Tibial nerve (tissue), 4 donors: ENCODE measurements around the gene C1orf50. TPM values are rescaled to one million over a fixed set of nuclear protein-coding genes. Genes with fewer than 3 reads are reported as not detected.

ENCODE experiments used
- DNase-seq, 2 donors: peaks; one replicate each; pipeline ENCODE4 v3.0.0-alpha.2; 2019; ENCODE audit warnings: low spot score in 2 of 2
- H3K27ac ChIP-seq, 4 donors: fragments of 200-600 bp; sonication (generic) in 3 of 4; one replicate each; pipeline ENCODE4 v1.5.1; 2017 to 2019; ENCODE audit warnings: mild to moderate bottlenecking in 1 of 4
- H3K27me3 ChIP-seq, 2 donors: fragments of 200-600 bp; sonication (generic) in 1 of 2; one replicate each; pipeline versions ENCODE4 v1.5.1 to v1.6.0; 2017 to 2019
- H3K36me3 ChIP-seq, 3 donors: fragments of 200-600 bp; sonication (generic); one replicate each; pipeline ENCODE4 v1.5.1; 2018 to 2019
- H3K4me1 ChIP-seq, 4 donors: fragments of 200-600 bp; sonication (generic) in 3 of 4; one replicate each; pipeline ENCODE4 v1.5.1; 2017 to 2019
- H3K4me3 ChIP-seq, 4 donors: fragments of 200-600 bp; sonication (generic) in 3 of 4; one replicate each; pipeline ENCODE4 v1.5.1; 2017 to 2019; ENCODE audit warnings: mild to moderate bottlenecking in 1 of 4, moderate library complexity in 1 of 4
- H3K9me3 ChIP-seq, 4 donors: fragments of 200-600 bp; sonication (generic) in 3 of 4; one replicate each; pipeline ENCODE4 v1.5.1; 2017 to 2019
- EP300 ChIP-seq, 2 donors: sonication (generic); formaldehyde crosslinking; IDR thresholded peaks; one replicate each; pipeline ENCODE4 v1.6.1; 2017; ENCODE audit warnings: antibody characterized with exemption in 2 of 2, mild to moderate bottlenecking in 1 of 2
- POLR2A ChIP-seq, 2 donors: fragments of 450-650 bp; IDR thresholded peaks; one replicate each; pipeline ENCODE4 v1.6.1; 2017; ENCODE audit warnings: antibody characterized with exemption in 2 of 2, mild to moderate bottlenecking in 2 of 2, moderate library complexity in 2 of 2
- WGBS, 2 donors: methylation state at CpG; one replicate each; pipeline ENCODE4 v1.1.5; 2018; 5-methylcytosine and 5-hydroxymethylcytosine counted together
- total RNA-seq, 4 donors: library from RNA; depleted of rRNA; stranded (reverse); fragments of >200 nt; gene quantifications; one replicate each; pipeline ENCODE4 v1.1.0, GENCODE V29; 2016
- TF ChIP-seq, protein P1 (sequence below), 5 experiments: fragments of 200-600 bp in 3 of 5; fragments of 450-650 bp in 2 of 5; sonication (generic) in 3 of 5; IDR thresholded peaks; one replicate each; pipeline ENCODE4 v1.5.1; 2016 to 2019; ENCODE audit warnings: antibody characterized with exemption in 5 of 5, mild to moderate bottlenecking in 3 of 5, moderate library complexity in 2 of 5

The C1orf50 gene
- total RNA-seq, 4 donors from 2014 or later: 3.0 to 8.4 (median 3.5) TPM

DNA sequence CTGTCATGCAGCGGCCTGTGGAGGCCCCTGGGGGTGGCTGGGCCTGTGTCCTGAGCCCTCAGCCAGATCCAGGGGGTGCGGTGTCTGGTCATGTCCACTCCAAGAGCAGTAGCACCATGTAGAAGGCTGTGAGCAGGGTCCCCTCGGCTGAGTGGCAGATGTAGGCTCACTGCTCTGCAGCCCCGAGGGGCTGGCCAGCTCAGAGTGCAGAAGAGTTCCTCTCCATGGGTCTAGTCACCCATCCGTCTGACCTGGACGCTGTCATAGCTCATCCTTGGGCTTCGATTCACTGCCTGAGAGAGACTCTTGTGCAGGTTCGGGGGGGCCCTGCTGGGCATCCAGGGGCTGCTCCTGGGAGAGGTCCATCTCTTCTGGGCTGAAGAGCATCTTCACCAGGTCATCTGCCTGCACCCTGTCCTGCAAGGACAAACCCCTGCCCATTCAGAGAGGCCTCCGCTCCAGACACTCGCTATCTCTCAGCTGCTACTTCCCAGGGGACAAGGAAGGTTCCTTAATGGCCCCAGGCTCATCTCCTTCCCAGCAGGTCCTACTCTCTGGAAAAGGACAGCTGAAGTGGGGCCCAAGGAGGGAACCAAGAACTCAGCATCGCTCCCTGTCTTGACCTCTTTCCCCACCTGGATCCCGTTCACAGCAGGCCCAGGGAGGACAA is 20.5 kb upstream of the C1orf50 start:
- TF ChIP-seq POLR2A (IDR thresholded peaks at IDR 0.05) (no peak), EP300 (IDR thresholded peaks at IDR 0.05) (no peak)
- TF ChIP-seq, protein P1, sequence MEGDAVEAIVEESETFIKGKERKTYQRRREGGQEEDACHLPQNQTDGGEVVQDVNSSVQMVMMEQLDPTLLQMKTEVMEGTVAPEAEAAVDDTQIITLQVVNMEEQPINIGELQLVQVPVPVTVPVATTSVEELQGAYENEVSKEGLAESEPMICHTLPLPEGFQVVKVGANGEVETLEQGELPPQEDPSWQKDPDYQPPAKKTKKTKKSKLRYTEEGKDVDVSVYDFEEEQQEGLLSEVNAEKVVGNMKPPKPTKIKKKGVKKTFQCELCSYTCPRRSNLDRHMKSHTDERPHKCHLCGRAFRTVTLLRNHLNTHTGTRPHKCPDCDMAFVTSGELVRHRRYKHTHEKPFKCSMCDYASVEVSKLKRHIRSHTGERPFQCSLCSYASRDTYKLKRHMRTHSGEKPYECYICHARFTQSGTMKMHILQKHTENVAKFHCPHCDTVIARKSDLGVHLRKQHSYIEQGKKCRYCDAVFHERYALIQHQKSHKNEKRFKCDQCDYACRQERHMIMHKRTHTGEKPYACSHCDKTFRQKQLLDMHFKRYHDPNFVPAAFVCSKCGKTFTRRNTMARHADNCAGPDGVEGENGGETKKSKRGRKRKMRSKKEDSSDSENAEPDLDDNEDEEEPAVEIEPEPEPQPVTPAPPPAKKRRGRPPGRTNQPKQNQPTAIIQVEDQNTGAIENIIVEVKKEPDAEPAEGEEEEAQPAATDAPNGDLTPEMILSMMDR (IDR thresholded peaks at IDR 0.05): no peak
- DNase-seq: peak in 1 of 2 donors; percentile 10
- Histone ChIP-seq H3K9me3 (no peaks in the 10 kb centered on the region), H3K36me3 (peaks cover 1 to 57% (median 4%) of the 10 kb centered on the region in 3 donors), H3K27ac (peak overlapping the region; percentile 4 to 85 (median 42)), H3K27me3 (no peaks in the 10 kb centered on the region), H3K4me3 (no peak overlapping the region), H3K4me1 (peaks cover 0 to 43% (median 1%) of the 10 kb centered on the region in 4 donors)
- 77 to 80% methylated on average over 12 of the region's 12 CpGs for WGBS, 2 donors

GRCh38 chr1:42747125-42747524 is 19.9 kb upstream of the C1orf50 start:
- Histone ChIP-seq H3K9me3 (no peaks in the 10 kb centered on the region), H3K36me3 (peaks cover 4 to 63% (median 7%) of the 10 kb centered on the region in 3 donors), H3K4me3 (no peak overlapping the region), H3K27ac (peak overlapping the region in 3 of 4 donors; percentile 8 to 85 (median 76)), H3K27me3 (no peaks in the 10 kb centered on the region), H3K4me1 (peaks cover 0 to 38% (median 0%) of the 10 kb centered on the region in 4 donors)
- DNase-seq: peak in 1 of 2 donors; percentile 19
- TF ChIP-seq, protein P1 (IDR thresholded peaks at IDR 0.05): peak; percentile 56 to 66 (median 57)
- TF ChIP-seq POLR2A (IDR thresholded peaks at IDR 0.05): no peak
- WGBS, 2 donors: 28 to 34% methylated on average over 14 of the region's 14 CpGs

DNA sequence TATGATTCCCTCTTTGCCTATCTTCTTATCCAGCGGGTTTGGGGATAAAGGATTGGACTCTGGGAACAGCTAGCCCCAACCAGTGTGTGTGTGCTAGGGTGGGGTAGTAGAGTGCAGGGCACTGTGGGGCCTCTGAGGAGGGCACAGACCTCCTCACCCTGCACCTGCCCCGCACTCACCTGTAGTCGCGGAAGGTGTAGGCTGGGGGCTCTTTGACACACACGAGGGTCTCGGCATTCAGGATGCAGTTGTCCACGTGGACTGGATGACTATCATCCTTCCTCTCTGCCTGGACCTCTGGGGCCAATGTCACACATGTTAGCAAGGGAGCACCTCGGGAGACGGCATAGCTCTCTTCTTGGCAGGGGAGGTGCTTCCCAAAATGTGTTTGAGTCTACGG is 19.0 kb upstream of the C1orf50 start:
- Histone ChIP-seq H3K4me1 (peaks cover 0 to 29% (median 0%) of the 10 kb centered on the region in 4 donors), H3K27ac (peak overlapping the region in 2 of 4 donors; percentile 76 to 85), H3K4me3 (no peak overlapping the region), H3K36me3 (peaks cover 4 to 72% (median 12%) of the 10 kb centered on the region in 3 donors), H3K9me3 (no peaks in the 10 kb centered on the region), H3K27me3 (no peaks in the 10 kb centered on the region)
- 76 to 77% methylated on average over 8 to 10 of the region's 10 CpGs for WGBS, 2 donors
- DNase-seq: peak in 1 of 2 donors; percentile 8
- TF ChIP-seq, protein P1 (IDR thresholded peaks at IDR 0.05): no peak
- TF ChIP-seq EP300 (IDR thresholded peaks at IDR 0.05) (no peak), POLR2A (IDR thresholded peaks at IDR 0.05) (no peak)

GRCh38 chr1:42748461-42749410 is 18.3 kb upstream of the C1orf50 start:
- WGBS, 2 donors: 49 to 54% methylated on average over 14 of the region's 14 CpGs

More at GRCh38 chr1:42748461-42749410, 18.3 kb upstream of the C1orf50 start:
- Histone ChIP-seq H3K4me3 (no peak overlapping the region), H3K27ac (peak overlapping the region; percentile 42 to 85 (median 60)), H3K9me3 (no peaks in the 10 kb centered on the region), H3K4me1 (peaks cover 0 to 28% (median 0%) of the 10 kb centered on the region in 4 donors), H3K27me3 (no peaks in the 10 kb centered on the region), H3K36me3 (peaks cover 4 to 79% (median 12%) of the 10 kb centered on the region in 3 donors)
- no peak for DNase-seq
- TF ChIP-seq, protein P1 (IDR thresholded peaks at IDR 0.05): no peak
- TF ChIP-seq POLR2A (IDR thresholded peaks at IDR 0.05): no peak
